Osteoblast (primary cell): ENCODE measurements around the gene ADGRG4. TPM values are rescaled to one million over a fixed set of nuclear protein-coding genes. Genes with fewer than 3 reads are reported as not detected.

Source experiments
- DNase-seq: peaks from one replicate; pipeline ENCODE4 v3.0.0; 2011; ENCODE audit warnings: low spot score, mixed read lengths; ENCODE audit not compliant: insufficient read length; ENCODE audit errors: missing footprints
- H2AFZ ChIP-seq: 2 replicates; pipeline ENCODE4 v1.6.0; 2011; ENCODE audit warnings: mild to moderate bottlenecking, low read length
- H3K27ac ChIP-seq: 2 replicates; pipeline ENCODE4 v1.5.1; 2011; ENCODE audit warnings: mild to moderate bottlenecking, low read depth, low read length, moderate library complexity
- H3K27me3 ChIP-seq: 2 replicates; pipeline ENCODE4 v1.6.0; 2012; ENCODE audit warnings: mild to moderate bottlenecking, control low read depth, inconsistent platforms, low read length, moderate library complexity; ENCODE audit not compliant: insufficient read depth
- H3K36me3 ChIP-seq: 2 replicates; pipeline ENCODE4 v1.5.1; 2011; ENCODE audit warnings: mild to moderate bottlenecking, low read length, control low read depth, moderate library complexity; ENCODE audit not compliant: insufficient read depth
- H3K4me1 ChIP-seq: 2 replicates; pipeline ENCODE4 v1.5.1; 2011; ENCODE audit warnings: mild to moderate bottlenecking, low read length, control low read depth, moderate library complexity; ENCODE audit not compliant: insufficient read depth
- H3K4me2 ChIP-seq: 2 replicates; pipeline ENCODE4 v1.6.0; 2011; ENCODE audit warnings: mild to moderate bottlenecking, low read length; ENCODE audit not compliant: insufficient read depth
- H3K4me3 ChIP-seq: fragments of 200-600 bp; sonication (generic); 3 replicates; pipeline ENCODE4 v1.5.1; 2012; ENCODE audit warnings: mild to moderate bottlenecking, low read length, inconsistent platforms; ENCODE audit not compliant: insufficient read depth
- H3K79me2 ChIP-seq: 2 replicates; pipeline ENCODE4 v1.6.0; 2012; ENCODE audit warnings: mild to moderate bottlenecking, low read length, control low read depth, inconsistent platforms; ENCODE audit not compliant: insufficient read depth
- H3K9me3 ChIP-seq: 2 replicates; pipeline ENCODE4 v1.5.1; 2011; ENCODE audit warnings: low read depth, low read length, control low read depth
- H4K20me1 ChIP-seq: 2 replicates; pipeline ENCODE4 v1.6.0; 2012; ENCODE audit warnings: mild to moderate bottlenecking, low read length, control low read depth; ENCODE audit not compliant: insufficient read depth
- total RNA-seq: library from RNA; depleted of rRNA; stranded (reverse); fragments of >200 nt; gene quantifications from 2 replicates; pipeline ENCODE4 v1.2.3, GENCODE V29; 2012
- TF ChIP-seq, protein P1 (sequence below): IDR thresholded peaks from 2 replicates; pipeline ENCODE4 v1.5.1; 2011; ENCODE audit warnings: mild to moderate bottlenecking, low read depth, low read length, moderate library complexity; ENCODE audit errors: extremely low read depth

Gene ADGRG4
- total RNA-seq, 1 donor: not detected

DNA sequence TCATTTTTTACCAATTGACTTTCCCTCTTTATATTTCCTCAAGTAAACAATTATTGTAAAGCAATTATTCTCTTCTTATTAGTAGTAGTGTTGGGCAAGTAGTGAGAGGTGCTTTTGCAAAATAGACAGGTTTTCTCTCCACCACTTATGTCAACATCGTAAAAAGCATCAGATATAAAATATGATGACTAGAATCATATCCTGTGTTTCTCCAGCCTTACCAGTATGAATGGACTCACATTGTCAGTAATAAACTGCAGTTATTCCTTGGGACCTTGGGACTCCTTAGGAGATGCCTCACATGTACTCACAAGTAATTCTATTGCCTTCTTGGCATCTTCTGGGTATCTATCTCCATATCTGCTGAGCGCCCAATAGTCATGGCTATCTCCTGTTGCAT, 146.5 kb downstream of the ADGRG4 start:
- no peak overlapping the region for H3K4me2 ChIP-seq
- no peaks in the 10 kb centered on the region for H3K36me3 ChIP-seq
- no peaks in the 10 kb centered on the region for H3K27me3 ChIP-seq
- no peak overlapping the region for H3K4me3 ChIP-seq
- H3K79me2 ChIP-seq: no peaks in the 10 kb centered on the region
- no peaks in the 10 kb centered on the region for H4K20me1 ChIP-seq
- DNase-seq: no peak
- H2AFZ ChIP-seq: no peak overlapping the region
- H3K27ac ChIP-seq: no peak overlapping the region
- TF ChIP-seq, protein P1, sequence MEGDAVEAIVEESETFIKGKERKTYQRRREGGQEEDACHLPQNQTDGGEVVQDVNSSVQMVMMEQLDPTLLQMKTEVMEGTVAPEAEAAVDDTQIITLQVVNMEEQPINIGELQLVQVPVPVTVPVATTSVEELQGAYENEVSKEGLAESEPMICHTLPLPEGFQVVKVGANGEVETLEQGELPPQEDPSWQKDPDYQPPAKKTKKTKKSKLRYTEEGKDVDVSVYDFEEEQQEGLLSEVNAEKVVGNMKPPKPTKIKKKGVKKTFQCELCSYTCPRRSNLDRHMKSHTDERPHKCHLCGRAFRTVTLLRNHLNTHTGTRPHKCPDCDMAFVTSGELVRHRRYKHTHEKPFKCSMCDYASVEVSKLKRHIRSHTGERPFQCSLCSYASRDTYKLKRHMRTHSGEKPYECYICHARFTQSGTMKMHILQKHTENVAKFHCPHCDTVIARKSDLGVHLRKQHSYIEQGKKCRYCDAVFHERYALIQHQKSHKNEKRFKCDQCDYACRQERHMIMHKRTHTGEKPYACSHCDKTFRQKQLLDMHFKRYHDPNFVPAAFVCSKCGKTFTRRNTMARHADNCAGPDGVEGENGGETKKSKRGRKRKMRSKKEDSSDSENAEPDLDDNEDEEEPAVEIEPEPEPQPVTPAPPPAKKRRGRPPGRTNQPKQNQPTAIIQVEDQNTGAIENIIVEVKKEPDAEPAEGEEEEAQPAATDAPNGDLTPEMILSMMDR: no peak
- no peaks in the 10 kb centered on the region for H3K9me3 ChIP-seq
- H3K4me1 ChIP-seq: no peaks in the 10 kb centered on the region

DNA sequence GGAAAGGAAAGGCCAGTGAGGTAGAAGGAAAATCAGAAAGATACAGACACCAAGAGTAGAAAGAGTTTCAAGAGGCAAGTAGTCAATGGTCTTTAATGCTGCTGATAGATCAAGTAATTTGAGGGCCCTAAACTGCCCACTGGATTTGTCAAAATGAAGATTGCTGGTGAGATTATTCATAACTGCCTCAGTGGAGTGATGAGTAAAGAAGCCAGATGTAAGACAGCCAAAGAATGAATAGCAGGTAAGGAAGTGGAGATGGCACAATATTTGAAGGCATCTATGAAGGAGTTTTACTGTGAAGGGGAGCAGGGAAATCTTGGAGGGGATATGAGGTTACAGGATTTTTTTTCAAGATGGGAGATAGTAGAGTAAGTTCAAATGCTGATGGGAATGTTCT, 147.2 kb downstream of the ADGRG4 start:
- no peak for DNase-seq
- Histone ChIP-seq H3K27ac (no peak overlapping the region), H3K36me3 (no peaks in the 10 kb centered on the region), H3K9me3 (no peaks in the 10 kb centered on the region), H3K27me3 (no peaks in the 10 kb centered on the region), H2AFZ (no peak overlapping the region), H4K20me1 (no peaks in the 10 kb centered on the region), H3K79me2 (no peaks in the 10 kb centered on the region), H3K4me2 (no peak overlapping the region), H3K4me1 (no peaks in the 10 kb centered on the region), H3K4me3 (no peak overlapping the region)
- TF ChIP-seq, protein P1: no peak

DNA sequence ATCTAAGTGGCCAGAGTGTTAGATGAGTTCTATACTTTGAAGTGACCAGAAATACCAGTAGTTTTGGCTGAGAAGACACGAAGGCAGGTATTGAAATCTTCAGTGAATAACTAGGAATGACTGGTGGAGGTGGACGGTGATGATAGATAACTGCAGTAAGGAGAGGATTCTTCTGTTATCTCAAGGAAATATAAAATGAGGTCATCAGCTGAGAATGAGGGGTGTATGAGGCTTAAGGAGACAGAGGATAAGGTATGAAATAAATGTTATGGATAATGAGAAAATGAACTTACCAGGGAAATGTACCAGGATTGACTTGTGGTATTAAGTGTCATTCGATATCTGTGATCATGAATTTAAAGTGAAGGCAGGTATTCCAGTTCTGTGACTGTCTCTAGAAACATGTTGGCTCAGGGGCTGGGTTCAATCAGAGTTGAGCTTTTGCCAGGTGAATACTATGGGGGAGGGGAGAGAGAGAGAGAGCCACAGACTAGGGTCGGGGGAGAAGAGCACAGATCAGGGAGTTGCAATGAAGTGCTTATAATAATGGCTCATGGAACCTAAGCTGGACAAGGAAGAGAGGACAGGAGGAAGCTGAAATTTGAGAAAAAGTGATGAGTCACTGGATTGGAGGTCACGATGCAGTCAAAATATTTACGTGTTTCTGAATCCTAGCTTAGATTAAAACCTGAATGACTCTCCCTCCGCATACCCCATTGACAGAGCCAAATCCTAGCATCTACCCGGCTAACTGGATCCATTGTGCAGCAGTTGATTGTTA, 149.5 kb downstream of the ADGRG4 start:
- Histone ChIP-seq H3K4me1 (no peaks in the 10 kb centered on the region), H3K9me3 (no peaks in the 10 kb centered on the region), H3K36me3 (no peaks in the 10 kb centered on the region), H3K27ac (no peak overlapping the region), H3K27me3 (no peaks in the 10 kb centered on the region), H3K4me3 (no peak overlapping the region), H3K4me2 (no peak overlapping the region), H4K20me1 (no peaks in the 10 kb centered on the region), H3K79me2 (no peaks in the 10 kb centered on the region), H2AFZ (no peak overlapping the region)
- DNase-seq: no peak
- TF ChIP-seq, protein P1: no peak

DNA sequence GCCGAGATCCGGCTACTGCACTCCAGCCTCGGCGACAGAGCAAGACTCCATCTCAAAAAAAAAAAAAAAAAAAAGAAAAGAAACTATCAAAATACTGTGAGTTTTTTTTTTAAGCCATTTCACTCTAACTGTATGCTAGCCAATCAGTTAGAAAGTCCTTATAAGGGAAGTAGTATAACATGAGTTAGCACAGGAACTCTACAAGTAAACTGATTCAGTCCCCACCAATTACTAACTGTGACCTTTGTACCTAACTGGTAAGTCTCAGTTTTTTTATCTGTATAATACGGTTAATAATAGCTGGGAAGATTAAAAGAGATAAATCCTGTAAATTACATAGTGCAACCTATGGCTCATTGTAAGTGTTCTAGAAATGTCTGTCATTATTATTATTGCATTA, 151.9 kb downstream of the ADGRG4 start:
- Histone ChIP-seq H4K20me1 (no peaks in the 10 kb centered on the region), H3K36me3 (no peaks in the 10 kb centered on the region), H3K4me3 (no peak overlapping the region), H3K27me3 (no peaks in the 10 kb centered on the region), H2AFZ (no peak overlapping the region), H3K4me2 (no peak overlapping the region), H3K4me1 (no peaks in the 10 kb centered on the region), H3K27ac (no peak overlapping the region), H3K9me3 (no peaks in the 10 kb centered on the region), H3K79me2 (no peaks in the 10 kb centered on the region)
- TF ChIP-seq, protein P1: no peak
- no peak for DNase-seq
